K562 (cell line): ENCODE data around the gene CEP68. TPM values are rescaled to one million over a fixed set of nuclear protein-coding genes. Genes with fewer than 3 reads are reported as not detected.

Experiments
- ATAC-seq: fragments of 200-7000 bp; cut with Tn5 transposase; 3 replicates; pipeline ENCODE4 v1.9.1; 2020; ENCODE audit warnings: moderate library complexity
- BruUV-seq: library from RNA; stranded (reverse); fragments of 400-500 nt; replicated peaks from 2 replicates; lab custom pipeline; 2021; lab: Mats Ljungman, UMichigan
- CTCF ChIA-PET: fragments of 300-600 bp; formaldehyde crosslinking; extraction: SDS; loops from one replicate; lab custom pipeline; 2021; ENCODE audit warnings: low intra/inter-chr PET ratio; lab: Yijun Ruan, JAX
- POLR2A ChIA-PET: fragments of 300-600, 350-650 bp; sonication (Branson Sonifier 250); formaldehyde crosslinking; extraction: SDS; loops from one replicate; lab custom pipeline; 2021; ENCODE audit warnings: antibody characterized with exemption, inconsistent platforms; lab: Yijun Ruan, JAX
- DNase-seq, 4 experiments: peaks; one replicate each; pipeline versions ENCODE4 v3.0.0 to v3.0.0-alpha.2; 2011 to 2018; ENCODE audit warnings: low spot score in 3 of 4, mixed read lengths in 3 of 4; ENCODE audit errors: extremely low read depth in 1 of 4
- FAIRE-seq: peaks from 2 replicates; lab custom pipeline; 2011; peaks lifted over from hg19 to GRCh38; lab: Jason Lieb, UNC
- H2AFZ ChIP-seq: 2 replicates; pipeline ENCODE4 v1.6.0; 2011; ENCODE audit warnings: low read depth, low read length, control low read depth, inconsistent platforms
- H3K27ac ChIP-seq: fragments of 200-600 bp; 3 replicates; pipeline ENCODE4 v1.8.0; 2011; ENCODE audit warnings: low read depth, mild to moderate bottlenecking, control low read depth, inconsistent platforms, low read length, moderate library complexity, mixed read lengths; ENCODE audit errors: extremely low read depth
- H3K27me3 ChIP-seq, 2 experiments: fragments of 300-600 bp in 1 of 2; 2 replicates in 1 of 2; 3 replicates in 1 of 2; pipeline versions ENCODE4 v1.6.0 to v1.8.0; 2011; ENCODE audit warnings: inconsistent platforms in 2 of 2, low read length in 2 of 2, mild to moderate bottlenecking in 1 of 2, mixed read lengths in 1 of 2, moderate library complexity in 1 of 2; ENCODE audit not compliant: control insufficient read depth in 2 of 2, insufficient read depth in 2 of 2
- H3K36me3 ChIP-seq: fragments of 300-600 bp; 3 replicates; pipeline ENCODE4 v1.8.0; 2011; ENCODE audit warnings: mild to moderate bottlenecking, low read length, inconsistent platforms; ENCODE audit not compliant: control insufficient read depth, insufficient read depth
- H3K4me1 ChIP-seq, 2 experiments: fragments of 200-600 bp in 1 of 2; replicated peaks in 1 of 2; 2 replicates in 1 of 2; 3 replicates in 1 of 2; pipeline versions ENCODE4 v1.5.1 to v1.8.0; 2011; ENCODE audit warnings: inconsistent platforms in 2 of 2, low read length in 2 of 2, mild to moderate bottlenecking in 1 of 2, mixed read lengths in 1 of 2, moderate library complexity in 1 of 2; ENCODE audit not compliant: control insufficient read depth in 2 of 2, insufficient read depth in 2 of 2
- H3K4me2 ChIP-seq: 2 replicates; pipeline ENCODE4 v1.6.1; 2011; ENCODE audit warnings: low read length, control low read depth, inconsistent platforms, mixed read lengths; ENCODE audit not compliant: insufficient read depth
- H3K4me3 ChIP-seq: fragments of 200-600 bp; sonication (generic), shearing (Covaris generic); 2 replicates; pipeline ENCODE4 v1.5.1; 2016; ENCODE audit warnings: control low read depth, inconsistent platforms
- H3K79me2 ChIP-seq: fragments of 200-600 bp; 3 replicates; pipeline ENCODE4 v1.8.0; 2011; ENCODE audit warnings: low read length, inconsistent platforms; ENCODE audit not compliant: control insufficient read depth, insufficient read depth
- H3K9ac ChIP-seq, 2 experiments: 2 replicates each; pipeline versions ENCODE4 v1.6.0 to v1.6.1; 2011; ENCODE audit warnings: low read depth in 2 of 2, low read length in 2 of 2, control low read depth in 1 of 2, inconsistent platforms in 1 of 2, mild to moderate bottlenecking in 1 of 2, mixed read lengths in 1 of 2; ENCODE audit not compliant: insufficient read depth in 1 of 2
- H3K9me1 ChIP-seq: one replicate; pipeline ENCODE4 v1.6.0; 2011; ENCODE audit warnings: inconsistent platforms, mild to moderate bottlenecking, low read length, moderate library complexity; ENCODE audit not compliant: control insufficient read depth, insufficient read depth
- H3K9me3 ChIP-seq: replicated peaks from 2 replicates; pipeline ENCODE4 v1.5.1; 2011; ENCODE audit warnings: low read depth, low read length, inconsistent platforms; ENCODE audit not compliant: control insufficient read depth, insufficient read depth
- H4K20me1 ChIP-seq: replicated peaks from 2 replicates; pipeline ENCODE4 v1.6.1; 2011; ENCODE audit warnings: low read length, inconsistent platforms, mixed read lengths; ENCODE audit not compliant: control insufficient read depth, insufficient read depth
- CBX3 ChIP-seq, 2 experiments: IDR thresholded peaks; 1 replicate in 1 of 2; 2 replicates in 1 of 2; pipeline ENCODE4 v1.6.1; 2012; ENCODE audit warnings: inconsistent platforms in 2 of 2, low read length in 2 of 2, borderline replicate concordance in 1 of 2, control low read depth in 1 of 2
- ETS2 ChIP-seq: IDR thresholded peaks from 2 replicates; pipeline ENCODE4 v1.6.1; 2016; ENCODE audit warnings: borderline replicate concordance, missing genetic modification characterization, mild to moderate bottlenecking, moderate library complexity, missing compliant biosample characterization; ENCODE audit not compliant: poor library complexity, severe bottlenecking
- TRIM24 ChIP-seq, 2 experiments: fragments of 450-650 bp; IDR thresholded peaks; 2 replicates each; pipeline ENCODE4 v1.6.1; 2016
- TRIM28 ChIP-seq: fragments of 450-650 bp; IDR thresholded peaks from 2 replicates; pipeline ENCODE4 v1.6.1; 2017
- ZEB2 ChIP-seq: fragments of 450-650 bp; IDR thresholded peaks from 2 replicates; pipeline ENCODE4 v1.6.1; 2016
- ZNF41 ChIP-seq: fragments of 250-450 bp; sonication (Bioruptor Pico); conservative IDR thresholded peaks from 2 replicates; pipeline ENCODE4 v1.4.0; 2020; ENCODE audit warnings: mild to moderate bottlenecking
- WGBS: fragments of 100-300 bp; shearing (Covaris generic); methylation state at CpG from one replicate; pipeline ENCODE4 v1.1.6; 2016; ENCODE audit warnings: low coverage, mixed read lengths; ENCODE audit not compliant: insufficient coverage; ENCODE audit errors: missing lambda C conversion rate; 5-methylcytosine and 5-hydroxymethylcytosine counted together
- in situ Hi-C: fragments of 300-500 bp; cut with MboI; formaldehyde crosslinking; loops from 4 replicates; pipeline ENCODE4 v1.15.0; 2018; ENCODE audit warnings: inconsistent platforms, mixed read lengths
- intact Hi-C: fragments of 100-400 bp; cut with micrococcal nuclease; formaldehyde crosslinking; loops from 2 replicates; pipeline ENCODE4 v1.14.2; 2022
- polyA plus RNA-seq, 8 experiments: library from polyadenylated mRNA; depleted of rRNA in 4 of 8; stranded (reverse) in 5 of 8; unstranded in 3 of 8; fragments of >200 nt; fragmentation: Nextera tagmentation in 2 of 8; fragmentation: Illumina TruSeq in 1 of 8; extraction: Ambion mirVana in 2 of 8; extraction: Trizol in 1 of 8; gene quantifications; 2 replicates each; pipeline versions ENCODE4 v1.2.1 to v1.2.3, GENCODE V29; 2011 to 2014; ENCODE audit warnings: inconsistent platforms in 1 of 8, missing spikeins in 1 of 8
- total RNA-seq, 7 experiments: library from RNA; depleted of rRNA in 6 of 7; stranded (reverse); fragments of >200 nt in 6 of 7; fragmentation: Illumina TruSeq in 2 of 7; extraction: Trizol in 2 of 7; gene quantifications; 2 replicates each; pipeline versions ENCODE4 v1.2.1 to v1.2.3, GENCODE V29; 2011 to 2021; ENCODE audit warnings: low replicate concordance in 1 of 7
- TF ChIP-seq, protein P1 (sequence below): fragments of 450-650 bp; IDR thresholded peaks from 2 replicates; pipeline ENCODE4 v1.6.1; 2018; ENCODE audit warnings: mild to moderate bottlenecking, low read depth; ENCODE audit not compliant: partially characterized antibody

CEP68 gene
- total and polyA plus RNA-seq, 9 of the 15 experiments (the other 6 are each of a cell fraction or from before 2014, with no cell fraction given) = 1.4 to 8.5 (median 5.2) TPM

GRCh38 chr2:65044097-65044735 lies 12.0 kb upstream of the CEP68 start:
- no peak overlapping the region for H3K4me3 ChIP-seq
- no peaks in the 10 kb centered on the region for H4K20me1 ChIP-seq
- H3K27ac ChIP-seq = no peak overlapping the region
- BruUV-seq = no TSS peak
- 56% methylated on average over 7 of the region's 7 CpGs for WGBS
- no peak for DNase-seq
- H3K4me2 ChIP-seq = no peak overlapping the region
- H3K27me3 ChIP-seq = no peaks in the 10 kb centered on the region
- intact Hi-C loops = no loop called here
- H3K9ac ChIP-seq = no peak overlapping the region
- peaks cover 10% of the 10 kb centered on the region for H3K9me3 ChIP-seq
- TF ChIP-seq, protein P1, sequence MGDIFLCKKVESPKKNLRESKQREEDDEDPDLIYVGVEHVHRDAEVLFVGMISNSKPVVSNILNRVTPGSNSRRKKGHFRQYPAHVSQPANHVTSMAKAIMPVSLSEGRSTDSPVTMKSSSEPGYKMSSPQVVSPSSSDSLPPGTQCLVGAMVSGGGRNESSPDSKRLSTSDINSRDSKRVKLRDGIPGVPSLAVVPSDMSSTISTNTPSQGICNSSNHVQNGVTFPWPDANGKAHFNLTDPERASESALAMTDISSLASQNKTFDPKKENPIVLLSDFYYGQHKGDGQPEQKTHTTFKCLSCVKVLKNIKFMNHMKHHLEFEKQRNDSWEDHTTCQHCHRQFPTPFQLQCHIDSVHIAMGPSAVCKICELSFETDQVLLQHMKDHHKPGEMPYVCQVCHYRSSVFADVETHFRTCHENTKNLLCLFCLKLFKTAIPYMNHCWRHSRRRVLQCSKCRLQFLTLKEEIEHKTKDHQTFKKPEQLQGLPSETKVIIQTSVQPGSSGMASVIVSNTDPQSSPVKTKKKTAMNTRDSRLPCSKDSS = peak; percentile 80
- peak in 1 of 2 experiments; percentile 67; a peak in 1 of 3 replicates for TF ChIP-seq CBX3 (IDR thresholded peaks at IDR 0.05; ENCODE audit: borderline replicate concordance in 1 of 2, low read length in 2 of 2)
- TF ChIP-seq ETS2 (tag) = no peak
- TF ChIP-seq TRIM28 = peak; percentile 65; the same call in 1 of the 2 replicates
- no peak for TF ChIP-seq ZNF41 (CRISPR knock-in tag)
- TF ChIP-seq ZEB2 = 0 out of 2 replicates have a peak, but pooled peaks have one; percentile 48
- TF ChIP-seq TRIM24 (IDR thresholded peaks at IDR 0.05) = 0 out of 4 replicates have a peak, but pooled peaks of 1 of the 2 experiments have one; percentile 41
- TF ChIP-seq, all 486 proteins: peak for 5
- peaks cover 2 to 4% of the 10 kb centered on the region in 2 experiments; a peak in 2 of 5 replicates for H3K4me1 ChIP-seq
- ATAC-seq = no peak
- no peaks in the 10 kb centered on the region for H3K9me1 ChIP-seq
- in situ Hi-C loops = loop anchor here (5.0 kb wide), 1 partner anchor 127 kb away; no protein-coding TSS in a partner anchor
- ChIA-PET POLR2A (interaction anchor here (1.1 to 1.2 kb wide), 2 partner anchors 11 to 20 kb away, joined by 3 read pairs; no protein-coding TSS in a partner anchor), CTCF (no interaction called here)
- no peaks in the 10 kb centered on the region for H3K36me3 ChIP-seq
- no peaks in the 10 kb centered on the region for H3K79me2 ChIP-seq
- no peak for FAIRE-seq
- H2AFZ ChIP-seq = no peak overlapping the region
